Stimulated activated CD8-positive, alpha-beta memory T cell treated with anti-CD3 and anti-CD28 coated beads, Interleukin-7, amount 100 ng/mL, for 1 hour (primary cell): ENCODE measurements around the gene DAP.

ENCODE experiments used
- DNase-seq, 2 donors: peaks; one replicate each; pipeline ENCODE4 v3.0.0-alpha.2; 2020; ENCODE audit warnings: low read depth in 2 of 2

DAP gene

DNA sequence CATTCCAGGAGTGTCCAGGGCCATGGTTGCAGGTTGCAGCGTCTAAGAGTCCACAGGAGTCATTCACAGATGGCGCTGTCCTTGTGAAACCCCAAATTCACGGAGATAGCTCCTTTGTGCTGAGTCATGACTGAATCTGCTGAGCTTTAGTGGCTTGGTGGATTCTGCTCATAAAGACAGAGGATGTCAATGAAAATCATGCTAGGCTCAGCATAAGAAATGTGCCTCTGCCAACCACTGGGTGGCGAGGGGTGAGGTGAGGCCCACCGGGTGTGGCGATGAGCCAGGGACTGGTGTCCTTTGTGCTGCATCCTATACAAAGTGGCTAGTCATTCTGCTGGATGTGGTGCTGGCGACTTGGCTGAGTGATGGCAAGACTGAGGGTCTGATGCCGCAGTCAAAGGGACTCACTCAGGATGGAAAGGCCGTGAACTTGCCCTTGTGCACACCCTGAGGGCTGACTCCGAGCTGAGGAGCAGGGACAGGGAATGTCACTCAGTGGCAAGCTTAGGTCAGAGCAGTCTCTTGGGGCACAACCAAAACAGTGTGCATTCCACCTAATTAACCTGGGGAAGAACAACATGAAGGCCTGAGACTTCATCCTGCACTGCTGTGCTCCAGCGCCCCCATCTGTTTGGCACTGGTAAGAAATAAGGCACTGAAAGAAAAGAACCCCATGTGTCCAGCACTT, 71.5 kb downstream of the DAP start:
- DNase-seq = no peak

DNA sequence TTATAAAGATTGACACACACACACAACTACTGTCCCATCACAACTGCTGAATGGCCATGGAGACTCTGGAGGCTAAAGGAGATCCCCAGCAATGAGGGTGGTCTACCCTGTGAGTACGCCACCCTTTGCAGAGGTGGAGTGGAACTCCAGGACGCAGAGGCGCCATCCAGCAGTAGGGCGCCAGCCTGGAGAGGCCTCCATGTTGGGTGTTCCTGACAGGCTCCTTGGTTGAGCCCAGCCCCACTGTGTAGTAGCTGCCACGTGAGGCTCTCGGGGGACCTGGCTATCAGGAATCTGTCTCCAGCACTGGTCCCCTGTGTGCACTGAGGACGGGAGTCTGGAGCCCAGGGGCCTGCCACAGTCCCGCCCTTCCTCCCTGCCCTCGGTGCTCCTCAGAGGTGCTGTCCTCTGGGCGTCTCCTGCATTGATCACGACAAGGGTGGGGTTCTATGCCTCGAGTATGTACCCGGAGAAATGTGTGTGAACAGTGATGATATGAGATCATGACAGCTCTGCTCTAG, 72.3 kb downstream of the DAP start:
- DNase-seq = no peak

DNA sequence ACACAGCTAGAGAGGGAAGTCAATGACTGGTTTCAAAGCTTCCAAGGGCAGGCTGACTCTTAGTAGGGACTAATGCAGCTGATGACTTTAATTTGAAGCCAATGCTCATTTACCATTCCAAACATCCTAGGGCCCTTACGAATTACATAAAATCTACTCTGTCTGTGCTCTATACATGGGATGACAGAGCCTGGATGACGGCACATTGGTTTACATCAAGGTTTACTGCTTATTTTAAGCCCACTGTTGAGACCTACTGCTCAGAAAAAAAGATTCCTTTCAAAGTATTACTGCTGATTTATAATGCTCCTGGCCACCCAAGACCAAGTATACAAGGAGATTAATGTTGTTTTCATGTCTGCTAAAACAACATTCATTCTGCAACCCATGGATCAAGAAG, 74.1 kb downstream of the DAP start:
- no peak for DNase-seq

DNA sequence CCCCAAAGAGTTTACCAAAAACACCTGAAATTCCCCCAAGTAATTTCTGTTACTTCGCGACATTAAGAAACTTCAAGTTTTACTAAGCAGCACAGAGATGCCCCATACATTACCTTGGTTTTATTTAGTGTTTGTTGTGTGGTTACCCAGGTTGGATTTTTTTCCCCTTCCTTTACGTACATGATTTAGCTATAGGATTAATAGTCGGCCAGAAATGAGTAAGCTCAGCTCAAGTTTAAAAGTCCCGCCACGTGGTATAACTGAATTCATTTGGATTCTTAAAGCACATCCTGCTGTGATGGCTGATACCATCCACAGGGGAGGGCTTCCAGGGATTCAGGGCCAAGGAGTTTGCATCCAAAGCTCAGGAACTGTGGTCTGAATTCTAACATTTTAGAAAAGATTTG, 75.9 kb downstream of the DAP start:
- DNase-seq = no peak

DNA sequence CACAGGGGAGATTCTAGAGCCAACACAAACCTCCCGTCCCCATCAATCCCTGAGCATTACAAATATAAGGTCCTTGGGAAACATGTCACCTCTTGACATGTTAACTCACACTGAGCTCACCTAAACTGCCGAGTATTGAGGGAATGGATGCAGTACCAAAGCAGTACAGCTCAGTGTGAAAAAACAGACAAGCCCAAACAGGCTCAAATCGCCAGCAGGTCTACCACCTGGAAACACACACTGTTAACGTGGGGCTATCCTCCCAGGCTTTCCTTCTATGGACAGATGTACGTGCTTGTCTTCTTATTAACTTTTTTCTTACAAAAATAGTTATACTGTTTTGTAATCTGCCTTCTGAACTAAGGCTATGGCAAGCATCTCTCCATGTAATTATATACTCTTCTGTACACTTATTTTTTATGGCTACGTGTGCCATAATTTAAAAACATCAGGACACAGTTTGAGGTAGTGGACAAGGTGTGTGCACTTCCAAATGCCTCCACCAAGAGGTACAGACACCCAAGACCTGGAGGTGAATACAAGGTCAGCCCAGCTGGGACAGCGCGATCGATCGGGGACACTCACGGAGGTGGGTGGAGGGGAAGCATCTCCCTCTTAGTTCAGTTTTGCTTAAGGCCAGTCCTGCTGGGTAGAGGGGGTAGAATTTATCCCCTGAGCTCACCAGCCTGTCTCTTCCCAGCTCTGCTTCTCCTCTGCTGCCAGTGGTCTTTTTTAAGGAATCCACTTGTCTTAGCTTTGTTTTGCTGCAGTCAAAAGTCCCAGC, 76.5 kb downstream of the DAP start:
- DNase-seq = no peak

DNA sequence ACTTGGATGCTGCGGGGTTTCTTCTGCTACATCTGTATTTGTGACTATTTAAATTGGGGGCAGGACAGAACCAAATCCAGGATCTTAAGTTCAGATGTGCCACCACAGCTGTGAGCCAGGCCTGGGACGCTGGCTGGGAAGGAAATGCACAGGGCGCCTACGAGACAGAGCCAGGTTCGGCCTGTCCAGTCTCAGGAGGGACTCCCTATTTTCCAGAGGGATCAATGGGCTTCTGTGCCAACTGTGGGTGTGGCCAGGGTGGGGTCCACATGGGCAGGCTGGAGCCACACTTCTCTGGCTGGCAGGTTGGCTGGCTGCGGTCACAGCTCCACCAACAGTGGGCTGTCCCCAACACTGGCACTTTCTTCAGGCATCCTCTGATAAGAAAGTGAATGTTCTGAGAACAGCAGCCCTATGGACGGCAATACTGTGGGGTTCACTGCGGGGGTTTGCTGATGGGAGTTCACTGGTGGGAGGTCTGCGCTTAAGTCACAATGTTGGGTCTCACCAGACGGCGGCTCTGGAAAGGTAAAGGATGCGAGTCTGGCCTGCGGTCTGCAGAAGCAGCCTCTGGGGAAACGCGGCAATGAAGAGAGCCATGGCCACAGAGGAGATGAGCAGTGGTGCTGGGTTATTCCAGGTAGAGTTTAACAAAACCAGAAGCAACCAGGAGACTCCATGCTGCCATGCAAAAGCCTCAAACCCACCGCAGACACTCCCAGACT, 78.1 kb downstream of the DAP start:
- no peak for DNase-seq

DNA sequence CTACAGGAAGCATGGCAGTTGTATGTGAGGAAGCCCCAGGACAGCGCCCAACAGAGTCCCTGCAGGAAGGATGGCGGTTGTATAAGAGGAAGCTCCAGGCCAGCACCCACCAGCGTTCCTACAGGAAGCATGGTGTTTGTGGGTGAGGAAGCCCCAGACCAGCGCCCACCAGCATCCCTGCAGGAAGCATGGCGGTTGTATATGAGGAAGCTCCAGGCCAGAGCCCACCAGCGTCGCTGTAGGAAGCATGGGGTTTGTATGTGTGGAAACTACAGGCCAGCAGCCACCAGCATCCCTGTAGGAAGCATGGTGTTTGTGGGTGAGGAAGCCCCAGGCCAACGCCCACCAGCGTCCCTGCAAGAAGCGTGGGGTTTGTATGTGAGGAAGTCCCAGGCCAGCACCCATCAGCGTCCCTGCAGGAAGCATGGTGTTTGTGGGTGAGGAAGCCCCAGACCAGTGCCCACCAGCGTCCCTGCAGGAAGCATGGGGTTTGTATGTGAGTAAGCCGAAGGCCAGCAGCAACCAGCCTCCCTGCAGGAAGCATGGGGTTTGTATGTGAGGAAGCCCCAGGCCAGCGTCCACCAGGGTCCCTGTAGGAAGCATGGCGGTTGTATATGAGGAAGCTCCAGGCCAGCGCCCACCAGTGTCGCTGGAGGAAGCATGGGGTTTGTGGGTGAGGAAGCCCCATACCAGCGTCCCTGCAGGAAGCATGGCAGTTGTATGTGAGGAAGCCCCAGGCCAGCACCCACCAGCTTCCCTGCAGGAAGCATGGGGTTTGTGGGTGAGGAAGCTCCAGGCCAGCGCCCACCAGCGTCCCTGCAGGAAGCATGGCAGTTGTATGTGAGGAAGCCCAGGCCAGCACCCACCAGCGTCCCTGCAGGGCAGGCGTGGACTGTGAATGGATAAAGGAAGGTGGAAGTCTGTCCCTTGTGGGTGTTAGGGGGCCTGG, 79.0 kb downstream of the DAP start:
- DNase-seq = no peak

DNA sequence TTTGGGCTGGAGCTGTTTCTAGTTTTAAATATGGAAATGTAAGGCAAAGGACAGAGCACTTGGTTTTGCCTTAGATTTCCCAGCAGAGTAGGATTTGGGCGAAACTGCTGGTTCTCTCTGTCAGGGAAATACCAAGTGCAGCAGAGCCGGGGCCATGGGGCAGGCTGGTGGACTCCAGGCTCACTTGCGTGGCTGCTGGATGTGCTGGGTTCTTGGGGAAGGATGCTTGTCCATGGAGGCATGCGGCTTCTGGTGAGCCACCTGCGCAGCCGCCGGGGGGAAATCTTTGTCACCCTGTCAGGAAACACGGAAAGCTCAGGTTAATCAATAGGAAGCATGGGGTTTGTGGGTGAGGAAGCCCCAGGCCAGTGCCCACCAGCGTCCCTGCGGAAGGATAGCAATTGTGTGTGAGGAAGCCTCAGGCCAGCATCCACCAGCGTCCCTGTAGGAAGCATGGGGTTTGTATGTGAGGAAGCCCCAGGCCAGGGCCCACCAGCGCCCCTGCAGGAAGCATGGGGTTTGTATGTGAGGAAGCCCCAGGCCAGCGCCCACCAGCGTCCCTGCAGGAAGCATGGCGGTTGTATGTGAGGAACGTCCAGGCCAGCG, 80.1 kb downstream of the DAP start:
- no peak for DNase-seq

DNA sequence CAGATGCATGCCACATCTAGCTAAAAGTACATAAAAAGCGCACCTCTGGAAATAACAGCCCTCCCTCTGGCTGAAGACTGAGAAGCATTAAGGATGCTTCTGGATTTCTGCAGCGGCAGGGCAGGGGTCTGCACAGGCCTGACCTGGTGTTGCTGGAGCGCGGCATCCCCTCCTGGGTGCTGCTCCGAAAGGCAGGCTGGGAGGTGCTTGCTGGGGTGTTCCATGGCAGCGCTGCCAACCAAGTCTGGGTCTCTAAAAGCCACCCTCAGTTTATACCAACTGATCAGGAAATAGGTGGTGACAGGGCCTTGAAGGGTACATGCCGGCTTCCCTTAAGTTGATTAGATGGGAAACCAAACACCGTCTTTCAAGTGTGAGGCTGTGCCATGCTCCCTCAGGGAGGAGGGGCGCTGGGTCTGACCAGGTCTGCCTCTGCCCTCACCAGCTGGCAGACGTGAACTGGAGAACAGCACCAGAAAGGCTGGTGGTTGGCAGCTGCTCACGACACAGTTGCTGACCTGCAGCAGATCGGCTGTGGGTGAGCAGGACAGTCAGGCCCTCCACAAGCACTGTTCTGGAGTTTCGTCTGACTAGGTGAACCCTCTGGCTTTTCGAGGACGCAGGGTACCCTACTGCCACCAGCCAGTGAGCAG, 81.6 kb downstream of the DAP start:
- no peak for DNase-seq

DNA sequence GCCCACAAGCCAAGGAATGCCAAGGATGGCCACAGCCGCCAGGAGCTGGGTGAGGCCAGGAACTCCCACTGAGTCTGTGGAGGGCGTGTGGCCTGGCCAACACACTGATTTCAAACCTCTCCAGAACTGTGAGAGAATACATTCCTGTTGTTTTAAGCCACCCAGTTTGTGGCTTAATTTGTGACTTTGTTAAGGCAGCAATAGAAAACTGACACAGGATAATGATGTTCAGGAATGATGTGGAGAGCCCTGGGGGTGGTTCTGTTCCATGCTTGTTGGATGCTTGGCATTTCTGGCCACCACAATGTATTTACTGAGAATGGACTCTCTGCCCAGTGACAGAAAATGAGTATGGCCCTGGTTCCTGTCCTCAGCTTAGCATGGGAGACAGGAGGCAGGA, 82.8 kb downstream of the DAP start:
- no peak for DNase-seq

DNA sequence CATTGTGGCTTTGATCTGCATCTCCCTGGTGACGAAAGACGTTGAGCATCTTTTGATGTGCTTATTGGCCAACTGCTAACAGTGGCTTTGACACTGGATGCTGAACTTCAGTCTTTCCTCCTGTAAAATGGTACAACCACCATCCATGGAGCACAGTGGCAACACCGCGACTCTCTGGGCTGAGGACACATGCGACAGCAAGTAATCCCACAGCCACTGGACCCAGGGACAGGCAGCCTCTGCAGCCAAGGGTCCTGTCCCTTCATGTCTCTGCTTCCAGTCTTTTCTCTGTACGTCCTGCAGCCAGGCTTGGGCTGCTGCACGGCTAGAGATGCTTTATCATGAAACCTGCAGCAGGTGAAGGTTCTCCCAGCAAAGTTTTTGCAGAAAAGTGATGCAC, 83.5 kb downstream of the DAP start:
- no peak for DNase-seq

DNA sequence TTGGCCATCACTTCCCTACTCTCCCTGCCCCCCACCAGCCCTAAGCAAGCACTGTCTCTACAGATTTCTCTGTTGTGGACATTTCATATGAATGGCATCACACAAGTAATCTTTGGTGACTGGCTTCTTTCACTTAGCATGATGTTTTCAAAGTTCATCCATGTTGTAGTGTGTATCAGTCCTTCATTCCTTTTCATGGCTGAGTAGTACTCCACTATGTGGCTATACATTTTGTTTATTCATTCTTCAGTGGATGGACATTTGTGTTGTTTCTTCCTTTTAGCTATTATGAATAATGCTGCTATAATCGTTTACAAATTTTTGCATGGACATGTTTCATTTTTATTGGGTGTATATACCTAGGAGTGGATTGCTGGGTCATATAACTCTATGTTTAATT, 84.1 kb downstream of the DAP start:
- DNase-seq = no peak

DNA sequence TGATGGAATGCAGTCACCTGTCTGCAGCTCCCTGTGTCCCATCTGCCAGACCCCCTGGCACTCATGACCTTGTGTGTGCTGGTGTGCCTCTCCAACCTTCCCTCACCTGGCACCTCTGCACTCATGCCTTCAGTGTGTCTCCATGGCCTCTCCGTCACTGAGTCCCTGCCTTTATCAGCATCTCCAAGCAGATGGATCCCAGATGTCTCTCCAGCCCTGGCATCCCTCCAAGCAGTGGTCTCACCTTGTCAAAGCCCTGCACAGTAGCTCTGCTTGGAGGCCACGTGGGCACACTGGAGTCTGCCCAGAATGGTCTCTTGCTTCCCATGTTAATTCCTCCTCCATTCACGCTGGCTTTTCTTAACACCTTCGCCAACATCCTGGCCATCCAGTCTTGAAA, 84.8 kb downstream of the DAP start:
- no peak for DNase-seq

DNA sequence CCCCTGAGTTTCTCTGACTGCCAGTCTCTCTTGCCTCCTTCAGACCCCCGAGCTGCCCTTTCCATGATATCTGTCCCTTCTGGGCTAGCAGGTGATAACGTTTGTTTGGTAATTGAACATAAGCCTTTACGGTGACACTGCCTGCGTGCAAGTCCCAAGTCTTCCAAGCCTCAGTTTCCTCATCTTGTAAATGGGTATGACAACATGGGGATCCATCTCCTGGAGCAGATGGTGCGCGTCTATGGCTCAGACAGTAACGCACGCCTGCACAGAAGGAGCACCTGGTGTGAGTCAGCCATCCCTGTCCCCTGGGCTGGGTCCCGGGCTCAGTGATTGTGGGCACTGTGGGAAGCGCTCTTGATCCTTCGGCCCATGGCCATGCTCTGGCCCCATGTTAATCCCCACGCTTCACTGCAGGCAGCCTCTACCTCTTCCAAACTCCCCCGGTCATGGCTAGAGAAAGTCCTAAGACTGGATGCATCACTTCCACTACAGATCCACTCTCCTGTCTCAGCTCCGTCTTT, 85.8 kb downstream of the DAP start:
- no peak for DNase-seq

DNA sequence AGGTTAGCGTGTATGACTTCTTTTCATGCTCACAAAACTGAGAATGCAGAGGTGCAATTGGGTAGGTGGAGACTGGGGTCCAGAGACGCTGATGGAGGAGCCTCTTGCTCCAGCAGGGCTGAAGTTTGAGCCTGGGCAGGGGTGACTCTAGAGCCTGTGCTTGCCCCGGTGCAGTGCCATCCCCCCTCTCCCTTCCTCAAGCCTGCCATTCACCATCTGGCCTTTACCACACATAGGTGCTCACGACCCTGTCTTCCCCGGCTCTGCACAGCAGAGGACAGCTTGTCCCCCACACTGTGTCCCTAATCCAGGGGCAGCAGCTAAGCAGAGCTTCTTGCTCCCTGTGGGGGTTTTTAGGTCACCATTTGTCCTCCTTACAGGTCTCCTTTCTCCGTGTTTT, 86.5 kb downstream of the DAP start:
- DNase-seq = no peak

DNA sequence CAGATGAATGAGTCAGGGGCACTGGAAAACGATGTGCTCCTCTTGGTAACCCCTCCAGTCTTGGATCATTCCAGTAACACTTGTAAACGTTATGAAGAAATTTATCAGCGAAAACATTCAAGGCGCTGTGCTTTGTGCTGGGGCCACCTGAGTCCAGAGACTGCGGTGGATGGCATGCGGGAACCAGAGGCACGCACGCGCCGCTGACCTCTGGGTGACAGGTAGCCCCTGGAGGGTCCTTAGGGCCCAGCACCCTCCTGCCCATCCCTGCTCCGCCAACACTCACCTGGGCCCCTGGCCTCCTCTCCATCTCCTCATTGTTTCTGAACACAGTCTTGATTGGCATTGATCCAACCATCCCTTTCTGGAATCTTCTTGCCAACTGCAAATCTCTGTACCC, 86.9 kb downstream of the DAP start:
- DNase-seq = no peak

DNA sequence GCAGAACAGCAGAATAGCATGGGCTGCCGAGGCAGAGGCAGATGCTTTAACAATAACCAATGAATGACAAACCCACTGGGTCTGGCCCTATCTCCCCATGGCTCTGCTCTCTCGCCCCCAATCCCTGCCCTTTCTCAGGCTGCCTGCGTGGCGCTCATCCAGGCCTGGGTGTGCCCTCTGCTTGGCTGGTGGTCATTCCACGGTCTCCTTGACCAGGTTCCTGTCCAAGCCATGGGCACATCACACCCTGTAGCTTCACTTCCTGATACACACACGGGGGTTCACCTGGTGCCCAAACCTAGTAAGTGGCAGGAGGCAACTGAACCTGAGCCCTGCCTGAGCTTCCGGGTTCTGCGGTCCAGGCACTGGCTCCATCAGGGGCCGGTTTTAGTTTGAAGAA, 87.6 kb downstream of the DAP start:
- DNase-seq = no peak

DNA sequence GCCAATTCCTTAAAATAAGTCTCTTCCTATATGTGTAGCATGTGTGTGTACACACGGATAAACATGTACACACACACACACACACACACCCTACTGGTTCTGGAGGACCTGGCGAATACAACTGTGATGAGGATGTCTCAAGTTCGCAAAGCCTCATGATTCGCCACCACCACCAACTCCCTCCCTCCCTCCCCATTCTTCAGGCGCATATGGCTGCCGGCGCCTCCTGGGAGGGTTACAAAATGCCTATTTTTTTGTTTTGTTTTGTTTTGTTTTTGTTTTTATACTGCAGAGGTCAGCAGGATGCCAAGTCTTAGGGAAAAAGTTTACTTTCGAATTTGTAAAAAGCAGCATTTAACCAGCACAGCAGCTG, 88.0 kb downstream of the DAP start:
- DNase-seq = no peak

DNA sequence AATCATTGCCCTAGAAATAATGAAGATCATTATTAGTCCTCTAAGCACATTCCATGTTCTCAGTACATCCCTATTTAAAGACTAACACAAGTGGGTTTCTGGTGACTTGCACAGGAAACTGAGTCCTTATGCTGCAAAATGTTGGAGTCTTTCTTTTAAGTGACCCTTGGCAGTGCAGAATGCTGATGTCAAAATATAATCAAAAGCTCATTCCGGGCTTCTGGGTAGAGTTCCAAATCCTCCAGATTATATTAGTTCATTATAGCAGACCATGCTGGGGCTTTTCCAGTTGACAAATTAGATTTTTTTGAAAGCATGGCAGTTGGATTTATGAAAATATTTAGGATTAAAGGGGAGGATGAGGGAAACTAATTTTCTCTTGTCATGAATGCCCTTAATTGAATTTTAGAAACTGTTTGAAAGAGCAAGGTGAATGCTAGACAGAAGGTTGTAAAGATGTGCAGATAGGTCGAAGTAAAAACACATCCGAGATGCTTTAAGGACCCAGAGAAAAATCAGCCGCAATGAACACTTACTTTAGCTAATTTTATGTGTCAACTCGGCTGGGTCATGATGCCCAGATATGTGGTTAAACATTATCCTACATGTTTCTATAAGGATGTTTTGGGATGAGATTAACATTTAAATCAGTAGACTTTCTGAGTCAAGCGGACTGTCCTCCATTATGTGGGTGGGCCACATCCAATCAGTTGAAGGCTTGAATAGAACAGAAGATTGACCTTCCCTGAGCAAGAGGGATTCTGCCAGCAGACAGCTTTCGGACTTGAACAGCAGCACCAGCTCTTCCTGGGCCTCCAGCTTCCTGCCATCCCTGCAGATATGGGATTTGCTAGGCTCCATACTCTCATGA, 88.7 kb downstream of the DAP start:
- DNase-seq = no peak
